ENCODE data around the gene WWC2. TPM values are rescaled to one million over a fixed set of nuclear protein-coding genes. Genes with fewer than 3 reads are reported as not detected.

WWC2 gene
- total RNA-seq, 1 donor: 35.1 TPM

DNA sequence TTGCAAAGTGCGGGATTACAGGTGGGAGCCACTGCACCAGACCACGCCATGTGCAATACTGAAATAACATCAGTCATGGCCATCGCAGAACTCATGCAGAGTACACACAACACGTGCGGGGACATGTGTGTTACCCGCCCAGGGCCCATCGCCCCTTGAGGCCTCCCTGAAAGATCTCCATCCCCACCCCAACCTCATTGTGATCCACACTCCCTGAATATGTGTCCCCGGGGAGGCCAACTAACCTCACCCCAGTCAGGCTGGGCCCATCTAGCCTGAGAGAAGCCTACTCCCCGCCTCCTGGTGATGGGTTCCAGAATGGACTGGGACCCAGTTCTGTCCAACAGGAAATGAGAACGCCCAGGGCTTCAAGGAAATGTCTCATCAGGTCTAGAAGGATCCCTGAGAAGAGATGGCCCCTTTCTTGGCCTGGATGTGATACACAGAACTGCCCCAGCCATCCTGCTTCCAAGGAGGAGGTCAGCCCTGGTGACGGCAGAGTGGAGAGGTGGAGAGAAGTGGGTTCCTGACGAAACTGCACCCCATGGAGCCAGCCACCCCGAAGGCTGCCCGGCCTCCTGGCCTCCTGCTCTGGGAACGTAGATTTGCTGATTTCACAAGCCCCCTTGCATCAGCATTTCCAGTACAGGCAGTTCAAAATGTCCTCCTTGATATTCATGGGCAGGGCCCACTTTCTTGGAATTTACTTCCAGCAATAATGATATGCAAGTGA lies 245.6 kb downstream of the WWC2 start:
- Histone ChIP-seq H2AFZ (ENCODE audit: low read length) (no peak overlapping the region), H3K27ac (ENCODE audit: low read depth, low read length) (no peak overlapping the region), H3K79me2 (ENCODE audit: insufficient read depth, low read length) (no peaks in the 10 kb centered on the region), H4K20me1 (ENCODE audit: insufficient read depth, low read length) (no peaks in the 10 kb centered on the region), H3K9me3 (ENCODE audit: low read depth, low read length) (no peaks in the 10 kb centered on the region), H3K4me2 (ENCODE audit: insufficient read depth, low read length) (no peak overlapping the region), H3K4me3 (ENCODE audit: insufficient read depth, low read length) (no peak overlapping the region), H3K27me3 (ENCODE audit: insufficient read depth, low read length) (no peaks in the 10 kb centered on the region), H3K4me1 (ENCODE audit: insufficient read depth, low read length) (peaks cover 19% of the 10 kb centered on the region), H3K36me3 (ENCODE audit: insufficient read depth, low read length) (no peaks in the 10 kb centered on the region)
- no peak for DNase-seq (ENCODE audit: insufficient read length, low spot score, missing footprints)
- TF ChIP-seq, protein P1, sequence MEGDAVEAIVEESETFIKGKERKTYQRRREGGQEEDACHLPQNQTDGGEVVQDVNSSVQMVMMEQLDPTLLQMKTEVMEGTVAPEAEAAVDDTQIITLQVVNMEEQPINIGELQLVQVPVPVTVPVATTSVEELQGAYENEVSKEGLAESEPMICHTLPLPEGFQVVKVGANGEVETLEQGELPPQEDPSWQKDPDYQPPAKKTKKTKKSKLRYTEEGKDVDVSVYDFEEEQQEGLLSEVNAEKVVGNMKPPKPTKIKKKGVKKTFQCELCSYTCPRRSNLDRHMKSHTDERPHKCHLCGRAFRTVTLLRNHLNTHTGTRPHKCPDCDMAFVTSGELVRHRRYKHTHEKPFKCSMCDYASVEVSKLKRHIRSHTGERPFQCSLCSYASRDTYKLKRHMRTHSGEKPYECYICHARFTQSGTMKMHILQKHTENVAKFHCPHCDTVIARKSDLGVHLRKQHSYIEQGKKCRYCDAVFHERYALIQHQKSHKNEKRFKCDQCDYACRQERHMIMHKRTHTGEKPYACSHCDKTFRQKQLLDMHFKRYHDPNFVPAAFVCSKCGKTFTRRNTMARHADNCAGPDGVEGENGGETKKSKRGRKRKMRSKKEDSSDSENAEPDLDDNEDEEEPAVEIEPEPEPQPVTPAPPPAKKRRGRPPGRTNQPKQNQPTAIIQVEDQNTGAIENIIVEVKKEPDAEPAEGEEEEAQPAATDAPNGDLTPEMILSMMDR (IDR thresholded peaks at IDR 0.05; ENCODE audit: extremely low read depth, low read depth, low read length): no peak

DNA sequence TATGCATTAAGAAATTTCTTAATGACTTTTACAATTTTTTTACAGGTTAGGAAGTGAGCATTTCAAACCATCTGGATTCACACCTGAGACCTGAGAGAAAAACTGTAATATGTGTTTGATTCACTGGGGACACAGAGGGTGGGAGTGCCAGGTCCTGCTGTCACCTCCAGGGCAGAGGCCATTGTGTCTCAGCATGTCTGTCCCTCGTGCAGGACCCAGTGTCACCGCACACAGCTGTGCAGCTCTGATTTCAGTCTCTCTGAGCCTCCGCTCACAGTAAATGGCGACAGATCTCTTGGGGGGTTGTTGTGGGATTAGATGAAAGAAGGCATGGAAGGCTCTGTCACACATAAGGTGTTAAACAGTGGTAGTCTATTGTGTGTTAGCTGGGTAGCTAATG lies 246.2 kb downstream of the WWC2 start:
- Histone ChIP-seq H3K4me2 (ENCODE audit: insufficient read depth, low read length) (no peak overlapping the region), H3K36me3 (ENCODE audit: insufficient read depth, low read length) (no peaks in the 10 kb centered on the region), H3K27me3 (ENCODE audit: insufficient read depth, low read length) (no peaks in the 10 kb centered on the region), H3K4me1 (ENCODE audit: insufficient read depth, low read length) (peaks cover 21% of the 10 kb centered on the region), H4K20me1 (ENCODE audit: insufficient read depth, low read length) (no peaks in the 10 kb centered on the region), H2AFZ (ENCODE audit: low read length) (no peak overlapping the region), H3K27ac (ENCODE audit: low read depth, low read length) (no peak overlapping the region), H3K4me3 (ENCODE audit: insufficient read depth, low read length) (no peak overlapping the region), H3K79me2 (ENCODE audit: insufficient read depth, low read length) (no peaks in the 10 kb centered on the region), H3K9me3 (ENCODE audit: low read depth, low read length) (no peaks in the 10 kb centered on the region)
- no peak for DNase-seq (ENCODE audit: insufficient read length, low spot score, missing footprints)
- TF ChIP-seq, protein P1 (IDR thresholded peaks at IDR 0.05; ENCODE audit: extremely low read depth, low read depth, low read length): no peak

DNA sequence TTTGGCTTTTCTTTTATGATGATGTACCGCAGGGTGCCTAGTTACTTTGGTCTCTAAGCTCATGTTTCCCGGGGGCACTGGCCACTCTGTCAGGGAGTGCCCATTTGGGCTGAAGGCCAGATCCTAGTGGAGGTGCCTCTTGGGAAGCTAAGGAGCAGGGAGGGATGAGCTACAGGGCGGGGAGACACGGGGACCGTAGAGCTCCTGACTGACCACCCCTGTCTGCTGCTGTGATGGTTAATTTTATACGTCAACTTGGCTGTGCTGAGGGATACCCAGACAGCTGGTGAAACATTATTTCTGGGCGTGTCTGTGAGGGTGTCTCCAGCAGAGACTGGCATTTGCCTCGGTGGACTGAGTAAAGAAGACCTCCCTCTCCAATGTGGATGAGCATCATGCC lies 248.1 kb downstream of the WWC2 start:
- Histone ChIP-seq H3K9me3 (ENCODE audit: low read depth, low read length) (no peaks in the 10 kb centered on the region), H3K27ac (ENCODE audit: low read depth, low read length) (peak overlapping the region; percentile 88), H3K27me3 (ENCODE audit: insufficient read depth, low read length) (no peaks in the 10 kb centered on the region), H3K4me1 (ENCODE audit: insufficient read depth, low read length) (peaks cover 21% of the 10 kb centered on the region), H3K4me2 (ENCODE audit: insufficient read depth, low read length) (no peak overlapping the region), H4K20me1 (ENCODE audit: insufficient read depth, low read length) (no peaks in the 10 kb centered on the region), H3K36me3 (ENCODE audit: insufficient read depth, low read length) (no peaks in the 10 kb centered on the region), H3K4me3 (ENCODE audit: insufficient read depth, low read length) (no peak overlapping the region), H3K79me2 (ENCODE audit: insufficient read depth, low read length) (no peaks in the 10 kb centered on the region), H2AFZ (ENCODE audit: low read length) (peak overlapping the region; percentile 23)
- DNase-seq (ENCODE audit: insufficient read length, low spot score, missing footprints): no peak
- TF ChIP-seq, protein P1 (IDR thresholded peaks at IDR 0.05; ENCODE audit: extremely low read depth, low read depth, low read length): no peak

DNA sequence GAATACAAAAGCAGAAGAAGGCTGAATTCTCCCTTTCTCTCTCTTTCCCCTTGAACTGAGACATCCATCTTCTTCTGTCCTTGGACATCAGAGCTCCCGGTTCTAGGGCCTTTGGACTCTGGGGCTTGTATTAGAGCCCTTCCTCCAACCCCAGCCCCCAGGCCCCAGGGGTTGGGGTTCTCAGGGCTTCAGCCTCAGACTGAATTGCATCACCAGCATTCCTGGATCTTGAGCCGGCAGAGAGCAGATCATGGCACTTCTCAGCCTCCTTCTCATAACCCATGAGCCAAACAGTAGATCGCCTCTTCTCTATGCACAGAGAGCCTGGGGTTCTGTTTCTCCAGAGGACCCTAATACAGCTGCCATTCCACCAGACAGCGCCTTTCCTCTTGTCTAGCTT lies 248.5 kb downstream of the WWC2 start:
- Histone ChIP-seq H3K27ac (ENCODE audit: low read depth, low read length) (peak overlapping the region; percentile 88), H3K4me3 (ENCODE audit: insufficient read depth, low read length) (no peak overlapping the region), H4K20me1 (ENCODE audit: insufficient read depth, low read length) (no peaks in the 10 kb centered on the region), H2AFZ (ENCODE audit: low read length) (peak overlapping the region; percentile 23), H3K79me2 (ENCODE audit: insufficient read depth, low read length) (no peaks in the 10 kb centered on the region), H3K36me3 (ENCODE audit: insufficient read depth, low read length) (no peaks in the 10 kb centered on the region), H3K4me2 (ENCODE audit: insufficient read depth, low read length) (no peak overlapping the region), H3K4me1 (ENCODE audit: insufficient read depth, low read length) (peaks cover 21% of the 10 kb centered on the region), H3K27me3 (ENCODE audit: insufficient read depth, low read length) (no peaks in the 10 kb centered on the region), H3K9me3 (ENCODE audit: low read depth, low read length) (no peaks in the 10 kb centered on the region)
- DNase-seq (ENCODE audit: insufficient read length, low spot score, missing footprints): no peak
- TF ChIP-seq, protein P1 (IDR thresholded peaks at IDR 0.05; ENCODE audit: extremely low read depth, low read depth, low read length): no peak

All from osteoblast (primary cell).